ENCODE data around the gene MACROD2.
"Not testable (repeated sequence)": the region's sequence is repeated elsewhere in the genome, so short reads cannot be mapped to it uniquely, and the experiment has no call there.

MACROD2 gene

DNA sequence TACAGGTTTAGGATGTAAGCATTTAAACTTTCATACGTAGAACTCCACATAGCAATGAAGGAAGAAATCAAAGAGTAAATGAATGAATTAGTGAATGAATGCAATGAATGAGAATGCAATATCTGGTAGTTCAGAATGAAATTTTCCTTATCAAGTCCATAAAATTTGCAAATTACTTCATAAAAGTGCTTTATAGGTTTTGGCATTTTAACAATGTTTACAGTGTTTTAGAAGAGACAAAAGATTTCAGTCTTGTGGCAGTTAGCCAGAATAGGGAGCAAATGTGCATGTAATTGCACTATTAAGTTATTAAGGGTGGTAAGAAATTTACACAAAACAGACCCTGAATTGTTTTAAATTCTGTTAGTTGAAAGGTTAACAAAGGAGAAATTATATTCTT lies 1081.5 kb downstream of the MACROD2 start:
- no peak for DNase-seq

DNA sequence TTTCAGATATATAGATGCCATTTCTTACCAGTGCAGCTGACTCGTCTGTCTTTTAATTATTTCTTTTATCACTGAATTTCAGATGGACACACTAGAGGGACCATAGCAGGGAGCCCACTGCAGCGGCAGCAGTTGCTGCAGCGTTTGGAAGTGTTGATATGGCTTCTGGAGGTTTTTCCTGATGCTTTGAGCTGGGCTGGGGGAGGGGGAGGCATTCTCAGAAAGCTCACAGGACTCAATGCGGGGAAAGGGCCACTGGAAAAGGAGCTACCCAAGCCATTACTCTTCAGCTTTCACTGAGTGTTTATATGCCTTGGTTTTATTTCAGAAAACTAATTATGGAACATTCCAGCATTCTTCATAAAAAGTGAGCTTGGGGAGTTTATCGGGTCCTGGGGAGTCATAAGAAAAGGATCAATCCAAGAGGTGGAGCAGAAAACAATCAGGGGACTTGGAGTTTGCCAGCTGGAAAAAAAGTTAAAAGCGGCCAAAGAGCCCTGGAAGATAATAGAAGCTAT lies 1082.5 kb downstream of the MACROD2 start:
- DNase-seq = no peak

DNA sequence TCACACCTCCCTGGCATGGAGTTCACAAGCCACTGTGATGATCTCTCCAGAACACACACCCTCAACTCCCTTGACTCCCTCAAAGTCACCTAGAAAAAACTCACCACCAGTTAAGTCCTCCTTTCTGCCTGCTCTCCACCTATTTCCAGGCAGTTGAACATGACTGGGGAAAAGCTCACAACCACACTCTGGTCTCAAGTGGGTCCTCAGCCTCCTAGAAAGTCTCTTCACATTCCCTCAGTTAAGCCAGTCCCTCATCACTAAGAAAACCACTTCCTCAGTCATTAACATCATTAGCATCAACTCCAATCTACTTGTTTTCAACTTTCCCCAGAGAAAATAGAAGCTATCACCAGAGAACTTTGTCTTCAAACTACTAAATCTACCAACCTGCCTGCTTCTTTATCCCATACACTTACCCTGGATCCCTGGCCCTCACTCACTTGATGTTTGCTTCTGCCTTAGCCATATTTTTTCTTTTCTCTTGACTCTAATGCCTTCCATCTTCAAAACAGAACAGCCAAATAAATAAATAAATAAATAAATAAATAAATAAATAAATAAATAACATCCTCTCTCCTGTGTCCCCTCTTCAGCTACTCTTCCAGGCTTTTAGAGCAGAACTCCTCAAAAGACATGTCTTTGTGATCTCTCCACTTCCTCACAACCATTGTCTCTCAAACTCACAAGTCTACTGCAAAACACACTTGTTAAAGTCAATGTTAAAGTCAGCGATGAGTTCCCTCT lies 1084.5 kb downstream of the MACROD2 start:
- no peak for DNase-seq

- DNase-seq = no peak
Measured at GRCh38 chr20:15081261-15081660, 1085.9 kb downstream of the MACROD2 start.

- no peak for DNase-seq
Measured at GRCh38 chr20:15091421-15092037, 1096.2 kb downstream of the MACROD2 start.

- no peak for DNase-seq
Measured at GRCh38 chr20:15098351-15098750, 1103.0 kb downstream of the MACROD2 start.

DNA sequence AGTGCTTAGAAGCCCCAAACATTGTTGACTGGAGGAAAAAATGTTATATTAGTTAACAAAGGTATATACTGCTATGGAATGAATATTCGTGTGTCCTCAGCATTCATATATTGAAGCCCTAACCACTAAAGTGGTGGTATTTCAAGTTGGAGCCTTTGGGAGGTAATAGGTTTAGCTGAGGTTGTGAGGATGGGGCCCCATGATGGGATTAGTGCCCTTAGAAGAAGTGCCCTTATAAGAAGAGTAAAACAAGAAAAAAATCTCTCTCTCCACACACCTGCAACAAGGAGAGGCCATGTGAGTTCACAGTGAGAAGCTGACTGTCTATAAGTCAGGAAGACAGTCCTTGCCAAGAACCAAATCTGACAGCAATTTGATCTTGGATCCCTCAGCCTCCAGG lies 1103.8 kb downstream of the MACROD2 start:
- no peak for DNase-seq

GRCh38 chr20:15100506-15101160 lies 1105.3 kb downstream of the MACROD2 start:
- no peak for DNase-seq

- DNase-seq = no peak
Measured at GRCh38 chr20:15107931-15108330, 1112.6 kb downstream of the MACROD2 start.

- no peak for DNase-seq
Measured at GRCh38 chr20:15109494-15109893, 1114.2 kb downstream of the MACROD2 start.

DNA sequence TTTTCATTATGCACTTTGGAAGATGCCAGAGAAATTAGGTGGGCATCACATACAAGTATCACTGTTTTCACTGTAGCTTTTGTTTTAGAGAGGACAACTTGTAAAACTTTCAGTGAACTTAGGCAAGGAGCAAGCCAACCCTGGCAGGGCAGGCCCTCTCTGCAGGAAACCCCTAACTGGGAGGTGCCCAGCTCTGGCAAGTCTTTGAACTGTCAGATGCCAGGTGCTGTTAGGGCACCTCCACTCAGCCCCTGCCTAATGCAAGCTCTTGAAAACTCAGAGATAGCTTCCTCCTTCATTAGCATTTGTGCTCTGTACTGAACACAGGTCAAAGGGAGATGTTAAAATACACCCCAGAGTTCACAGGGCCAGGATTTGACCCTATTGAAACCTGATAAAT lies 1116.3 kb downstream of the MACROD2 start:
- no peak for DNase-seq

GRCh38 chr20:15113144-15113773 lies 1117.9 kb downstream of the MACROD2 start:
- DNase-seq = no peak

DNA sequence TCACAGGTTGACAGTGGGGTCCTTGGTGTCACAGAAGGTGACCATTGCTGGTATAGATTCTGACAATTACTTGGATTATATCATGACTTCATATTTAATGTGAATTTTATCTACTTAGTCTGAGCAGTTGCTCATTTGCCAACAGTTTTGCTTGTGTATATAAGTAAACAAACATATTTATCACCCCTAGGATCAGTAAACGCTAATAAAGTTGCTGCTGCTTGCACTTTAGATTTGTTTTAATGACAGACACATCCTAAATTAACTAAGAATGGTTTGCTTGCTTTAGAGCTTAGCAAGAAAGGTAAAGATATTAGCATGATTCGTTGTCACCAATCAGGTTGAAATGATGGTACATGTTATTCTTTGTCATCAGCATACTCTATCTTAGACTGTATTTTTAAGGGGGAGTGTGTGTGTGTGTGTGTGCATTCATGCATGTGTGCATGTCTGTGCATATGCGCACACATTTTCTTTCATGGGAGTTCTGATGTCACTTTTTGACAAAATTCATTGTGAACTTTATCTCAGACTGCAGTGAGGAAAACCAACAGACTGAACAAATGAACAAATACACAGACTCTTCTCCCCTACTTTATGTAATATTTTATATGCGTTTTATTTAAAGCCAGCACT lies 1124.7 kb downstream of the MACROD2 start:
- DNase-seq = no peak

DNA sequence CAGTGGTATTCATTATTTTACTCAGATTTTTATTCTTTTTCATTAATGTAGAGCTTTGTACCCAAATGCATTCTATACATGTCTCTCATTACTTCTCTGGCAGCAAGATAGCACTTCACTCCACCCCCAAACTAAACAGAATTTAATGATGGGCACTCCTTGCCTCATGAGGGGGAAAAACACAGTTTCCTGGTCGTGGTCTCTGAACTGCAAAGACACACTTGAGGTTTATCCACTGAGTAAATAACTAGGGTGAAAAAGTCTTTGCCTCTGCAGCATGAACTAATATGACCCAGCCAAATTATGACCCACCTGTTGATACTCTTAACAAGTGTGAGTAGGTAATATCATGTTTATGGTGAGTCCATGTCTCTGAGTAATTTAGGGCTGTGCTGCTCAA lies 1127.3 kb downstream of the MACROD2 start:
- no peak for DNase-seq

DNA sequence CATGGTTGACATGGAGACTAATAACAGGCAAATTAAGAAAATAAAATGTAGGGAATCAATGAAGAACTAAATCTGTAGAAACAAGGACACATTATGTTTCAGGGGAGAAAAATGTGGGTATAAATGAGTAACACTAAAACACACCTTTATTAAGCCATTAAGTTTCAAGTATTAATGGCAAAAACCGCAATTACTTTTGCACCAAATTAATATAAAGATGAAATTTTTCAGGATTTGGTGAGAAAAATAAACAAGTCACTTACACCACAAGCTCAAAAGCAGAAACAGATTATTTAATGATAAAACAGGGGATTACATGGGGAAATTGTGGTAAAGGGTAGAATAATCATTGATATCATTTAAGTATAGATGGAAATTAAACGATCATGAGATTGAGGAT lies 1135.9 kb downstream of the MACROD2 start:
- no peak for DNase-seq

DNA sequence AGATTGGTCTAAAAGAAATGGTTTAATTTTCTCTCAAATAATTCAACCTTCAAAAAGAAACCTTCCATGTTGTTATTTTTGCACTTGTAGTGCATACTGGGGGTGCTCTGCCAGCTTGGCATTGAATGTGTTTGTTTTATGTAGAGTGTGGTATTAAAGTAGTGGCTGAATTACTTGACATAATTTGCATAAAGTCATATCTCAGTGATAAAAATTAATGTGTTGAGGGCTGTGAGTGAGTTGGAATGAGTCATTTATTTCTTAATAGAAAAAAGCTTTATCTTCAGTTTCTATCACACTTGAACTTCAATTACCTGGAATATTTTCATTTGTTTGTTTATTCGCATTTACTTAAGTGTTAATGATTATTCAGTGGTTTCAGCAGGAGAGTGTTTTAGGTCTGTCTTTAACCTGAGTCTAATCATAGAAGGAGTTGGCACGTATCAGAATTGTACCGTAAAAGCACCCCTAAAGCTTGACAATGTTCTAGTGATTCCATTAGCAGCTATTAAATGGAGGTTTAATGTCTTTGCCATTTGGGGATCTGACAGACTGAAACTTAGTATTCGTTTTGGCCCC lies 1143.3 kb downstream of the MACROD2 start:
- DNase-seq = no peak

DNA sequence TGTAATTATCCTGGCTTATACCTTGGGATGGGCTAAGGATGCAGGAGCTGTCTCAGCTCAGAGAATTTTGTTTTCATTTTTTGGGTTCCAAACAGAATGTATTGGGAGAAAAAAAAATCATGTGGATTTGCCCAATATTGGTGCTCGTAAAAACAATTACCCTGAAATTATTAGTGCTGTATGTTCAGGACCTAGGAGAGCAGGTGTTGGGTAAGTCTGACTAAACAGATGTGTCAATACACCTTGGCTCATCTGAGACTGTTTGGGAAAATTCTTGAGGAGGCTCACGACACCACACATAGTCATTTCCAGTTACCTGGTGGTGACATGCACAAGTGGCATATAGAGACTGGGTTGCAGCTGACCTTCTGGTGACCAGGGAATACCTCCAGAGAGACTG lies 1144.2 kb downstream of the MACROD2 start:
- no peak for DNase-seq

DNA sequence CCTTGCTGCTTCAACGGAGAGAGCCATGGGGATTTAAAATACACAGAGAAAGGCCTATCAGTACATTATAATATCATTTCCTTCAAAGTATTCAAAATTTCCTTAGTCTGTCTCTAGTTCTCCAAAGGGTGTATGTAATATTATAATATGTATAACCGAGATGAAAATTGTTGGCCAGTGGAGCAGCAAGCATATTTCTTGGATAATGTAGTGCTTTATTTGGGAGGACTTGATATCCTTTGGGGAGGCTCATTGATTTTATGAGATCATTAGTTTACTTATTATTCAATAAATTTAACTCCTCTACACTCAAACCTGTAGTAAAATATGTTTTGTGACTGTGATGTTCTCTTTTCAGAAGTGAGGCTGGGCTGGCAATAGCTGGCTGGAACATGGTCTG lies 1145.0 kb downstream of the MACROD2 start:
- DNase-seq = no peak

- not testable (repeated sequence) for DNase-seq
Measured at GRCh38 chr20:15140940-15141339, 1145.6 kb downstream of the MACROD2 start.

DNA sequence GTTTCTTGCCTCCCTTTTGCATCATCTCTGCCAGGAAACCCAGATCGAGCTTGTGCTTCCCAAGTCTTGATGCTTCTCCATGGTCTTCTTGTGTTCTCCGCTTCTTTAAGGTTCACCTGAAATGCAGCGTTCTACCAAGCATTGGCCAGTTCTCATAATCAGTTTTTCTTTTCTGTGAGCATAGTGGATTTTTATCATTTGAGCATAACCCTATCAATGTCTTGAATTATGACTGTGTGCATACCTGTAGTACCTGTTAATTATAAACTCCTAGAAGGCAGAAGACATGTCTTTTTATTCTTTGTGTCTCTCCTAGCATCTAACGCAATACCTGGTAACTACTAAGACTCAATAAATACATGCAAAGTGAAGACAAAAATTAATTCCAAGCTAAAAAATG lies 1146.5 kb downstream of the MACROD2 start:
- DNase-seq = no peak

GRCh38 chr20:15143478-15143877 lies 1148.2 kb downstream of the MACROD2 start:
- DNase-seq = no peak

- no peak for DNase-seq
Measured at GRCh38 chr20:15144916-15145315, 1149.6 kb downstream of the MACROD2 start.

- DNase-seq = no peak
Measured at GRCh38 chr20:15146948-15147347, 1151.6 kb downstream of the MACROD2 start.

Measured in NCI-H345 (cell line).